GM12872 (cell line): ENCODE data around the gene GH2.
A peak's percentile ranks its signal among the peaks of the same experiment; 100 is the strongest.

ENCODE experiments used
- CTCF ChIP-seq: IDR thresholded peaks from 3 replicates; pipeline ENCODE4 v1.5.1; 2011; ENCODE audit warnings: low read depth, mild to moderate bottlenecking, low read length, moderate library complexity; ENCODE audit not compliant: insufficient read depth

Gene GH2

GRCh38 chr17:63855185-63855584 lies 26.6 kb downstream of the GH2 start:
- no peak for TF ChIP-seq CTCF

- TF ChIP-seq CTCF = no peak
Observed at GRCh38 chr17:63854709-63855108, 27.0 kb downstream of the GH2 start.

- TF ChIP-seq CTCF = no peak
Observed at GRCh38 chr17:63853260-63853659, 28.5 kb downstream of the GH2 start.

- TF ChIP-seq CTCF = no peak
Observed at GRCh38 chr17:63850401-63850800, 31.3 kb downstream of the GH2 start.

- peak; percentile 67 for TF ChIP-seq CTCF
Observed at GRCh38 chr17:63848834-63849689, 32.7 kb downstream of the GH2 start.

GRCh38 chr17:63847525-63848249 lies 34.1 kb downstream of the GH2 start:
- no peak for TF ChIP-seq CTCF

- TF ChIP-seq CTCF = no peak
Observed at GRCh38 chr17:63845509-63845908, 36.2 kb downstream of the GH2 start.
